ENCODE measurements around the gene NHERF1.

- no peak for TF ChIP-seq CTCF (IDR thresholded peaks at IDR 0.05; ENCODE audit: insufficient read depth, low read depth, low read length)
- TF ChIP-seq EZH2 (IDR thresholded peaks at IDR 0.05; ENCODE audit: insufficient read depth, low read length) = no peak
Observed at GRCh38 chr17:74773414-74773813, 25.0 kb downstream of the NHERF1 start.

All from astrocyte (in vitro differentiated cells and primary cell).